ENCODE measurements around the gene ANTXR2.
A peak's percentile ranks its signal among the peaks of the same experiment; 100 is the strongest.

The ANTXR2 gene

GRCh38 chr4:80012291-80012690, 60.7 kb downstream of the ANTXR2 start:
- no peak overlapping the region for H3K4me3 ChIP-seq (ENCODE audit: low read length)
- no peak for DNase-seq (ENCODE audit: low read depth)
- no peak for TF ChIP-seq CTCF (conservative IDR thresholded peaks at IDR 0.05; ENCODE audit: low read length)

GRCh38 chr4:80011636-80012236, 61.3 kb downstream of the ANTXR2 start:
- peak; percentile 80 for DNase-seq (ENCODE audit: low read depth)
- H3K4me3 ChIP-seq (ENCODE audit: low read length): no peak overlapping the region
- no peak for TF ChIP-seq CTCF (conservative IDR thresholded peaks at IDR 0.05; ENCODE audit: low read length)

- no peak for DNase-seq (ENCODE audit: low read depth)
- no peak for TF ChIP-seq CTCF (conservative IDR thresholded peaks at IDR 0.05; ENCODE audit: low read length)
- no peak overlapping the region for H3K4me3 ChIP-seq (ENCODE audit: low read length)
Measured at GRCh38 chr4:80010316-80010715, 62.7 kb downstream of the ANTXR2 start.

GRCh38 chr4:80009806-80010205, 63.2 kb downstream of the ANTXR2 start:
- no peak for TF ChIP-seq CTCF (conservative IDR thresholded peaks at IDR 0.05; ENCODE audit: low read length)
- no peak for DNase-seq (ENCODE audit: low read depth)
- H3K4me3 ChIP-seq (ENCODE audit: low read length): no peak overlapping the region

- H3K4me3 ChIP-seq (ENCODE audit: low read length): no peak overlapping the region
- TF ChIP-seq CTCF (conservative IDR thresholded peaks at IDR 0.05; ENCODE audit: low read length): no peak
- no peak for DNase-seq (ENCODE audit: low read depth)
Measured at GRCh38 chr4:80008971-80009370, 64.1 kb downstream of the ANTXR2 start.

- TF ChIP-seq CTCF (conservative IDR thresholded peaks at IDR 0.05; ENCODE audit: low read length): no peak
- no peak for DNase-seq (ENCODE audit: low read depth)
- no peak overlapping the region for H3K4me3 ChIP-seq (ENCODE audit: low read length)
Measured at GRCh38 chr4:80008351-80008750, 64.7 kb downstream of the ANTXR2 start.

GRCh38 chr4:80007745-80008149, 65.3 kb downstream of the ANTXR2 start:
- DNase-seq (ENCODE audit: low read depth): no peak

More at GRCh38 chr4:80007745-80008149, 65.3 kb downstream of the ANTXR2 start:
- no peak overlapping the region for H3K4me3 ChIP-seq (ENCODE audit: low read length)
- TF ChIP-seq CTCF (conservative IDR thresholded peaks at IDR 0.05; ENCODE audit: low read length): no peak
